NT2/D1 (cell line): ENCODE data around the gene PKDCC.

Experiments
- SUZ12 ChIP-seq: IDR thresholded peaks from 2 replicates; pipeline ENCODE4 v1.6.1; 2011; ENCODE audit not compliant: insufficient read length, insufficient read depth; ENCODE audit errors: extremely low read depth
- YY1 ChIP-seq: IDR thresholded peaks from 2 replicates; pipeline ENCODE4 v1.6.1; 2011; ENCODE audit not compliant: insufficient read length, insufficient read depth
- ZNF274 ChIP-seq: IDR thresholded peaks from 2 replicates; pipeline ENCODE4 v1.6.1; 2011; ENCODE audit warnings: mild to moderate bottlenecking, low read depth, low read length

DNA sequence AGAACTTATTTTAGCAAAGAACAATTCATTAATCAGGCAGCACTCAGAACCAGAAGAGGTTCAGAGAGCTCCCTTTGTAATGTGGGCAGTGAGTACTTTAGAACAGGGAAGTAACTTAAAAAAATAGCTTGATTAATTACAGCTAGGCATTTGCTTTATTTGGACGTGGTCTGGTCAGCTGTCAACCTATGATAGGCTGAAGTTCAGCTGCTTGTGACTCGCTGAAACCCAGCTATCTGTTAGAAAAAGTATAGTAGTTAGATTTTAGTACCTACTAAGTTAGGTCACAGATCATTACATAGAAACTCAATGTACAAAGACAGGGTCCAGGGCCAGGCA, 40.0 kb downstream of the PKDCC start:
- TF ChIP-seq YY1 (no peak), ZNF274 (no peak), SUZ12 (no peak)
